ENCODE measurements around the gene CHRNA4.

DNA sequence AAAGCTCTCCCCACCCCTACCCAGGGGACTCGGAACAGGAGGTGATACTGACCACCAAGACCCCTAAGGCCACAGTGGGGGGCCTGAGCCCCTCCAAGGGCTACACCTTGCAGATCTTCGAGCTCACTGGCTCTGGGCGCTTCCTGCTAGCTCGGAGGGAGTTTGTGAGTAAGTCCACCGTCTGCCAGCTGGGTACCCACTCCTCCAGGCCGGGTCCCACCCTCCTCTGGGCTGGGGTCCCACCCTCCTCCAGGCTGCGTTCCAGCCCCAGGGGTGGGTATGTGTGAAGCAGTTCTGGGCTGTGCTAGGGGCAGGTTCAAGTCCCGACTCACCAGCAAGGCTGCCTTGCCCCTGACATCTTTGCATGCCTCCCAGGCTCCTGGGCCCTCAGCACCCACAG lies 55.8 kb downstream of the CHRNA4 start:
- TF ChIP-seq, protein P1, sequence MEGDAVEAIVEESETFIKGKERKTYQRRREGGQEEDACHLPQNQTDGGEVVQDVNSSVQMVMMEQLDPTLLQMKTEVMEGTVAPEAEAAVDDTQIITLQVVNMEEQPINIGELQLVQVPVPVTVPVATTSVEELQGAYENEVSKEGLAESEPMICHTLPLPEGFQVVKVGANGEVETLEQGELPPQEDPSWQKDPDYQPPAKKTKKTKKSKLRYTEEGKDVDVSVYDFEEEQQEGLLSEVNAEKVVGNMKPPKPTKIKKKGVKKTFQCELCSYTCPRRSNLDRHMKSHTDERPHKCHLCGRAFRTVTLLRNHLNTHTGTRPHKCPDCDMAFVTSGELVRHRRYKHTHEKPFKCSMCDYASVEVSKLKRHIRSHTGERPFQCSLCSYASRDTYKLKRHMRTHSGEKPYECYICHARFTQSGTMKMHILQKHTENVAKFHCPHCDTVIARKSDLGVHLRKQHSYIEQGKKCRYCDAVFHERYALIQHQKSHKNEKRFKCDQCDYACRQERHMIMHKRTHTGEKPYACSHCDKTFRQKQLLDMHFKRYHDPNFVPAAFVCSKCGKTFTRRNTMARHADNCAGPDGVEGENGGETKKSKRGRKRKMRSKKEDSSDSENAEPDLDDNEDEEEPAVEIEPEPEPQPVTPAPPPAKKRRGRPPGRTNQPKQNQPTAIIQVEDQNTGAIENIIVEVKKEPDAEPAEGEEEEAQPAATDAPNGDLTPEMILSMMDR (IDR thresholded peaks at IDR 0.05), result no peak
- no peak for TF ChIP-seq POLR2A (IDR thresholded peaks at IDR 0.05)
